ENCODE measurements around the gene QTRT2. TPM values are rescaled to one million over a fixed set of nuclear protein-coding genes. Genes with fewer than 3 reads are reported as not detected.

The QTRT2 gene
- total RNA-seq, 2 donors from 2014 or later: 19.5 to 22.2 TPM

GRCh38 chr3:114068336-114068735, 11.8 kb downstream of the QTRT2 start:
- intact Hi-C loops (cut with DNase I, micrococcal nuclease): no loop called here
- ATAC-seq (no peak), DNase-seq (no peak)

GRCh38 chr3:114071786-114072185, 15.2 kb downstream of the QTRT2 start:
- intact Hi-C loops (cut with DNase I, micrococcal nuclease): no loop called here
- no peak for ATAC-seq
- no peak for DNase-seq

GRCh38 chr3:114076711-114077110, 20.2 kb downstream of the QTRT2 start:
- intact Hi-C loops (cut with DNase I, micrococcal nuclease): no loop called here
- DNase-seq (no peak), ATAC-seq (no peak)

- intact Hi-C loops (cut with DNase I, micrococcal nuclease): no loop called here
- DNase-seq (no peak), ATAC-seq (no peak)
Measured at GRCh38 chr3:114078126-114078525, 21.6 kb downstream of the QTRT2 start.

- ATAC-seq: no peak
- intact Hi-C loops (cut with DNase I, micrococcal nuclease): no loop called here
- DNase-seq: no peak
Measured at GRCh38 chr3:114079761-114080160, 23.2 kb downstream of the QTRT2 start.

- DNase-seq: no peak
- intact Hi-C loops (cut with DNase I, micrococcal nuclease): no loop called here
- ATAC-seq: no peak
Measured at GRCh38 chr3:114080201-114080600, 23.7 kb downstream of the QTRT2 start.

- ATAC-seq: no peak
- intact Hi-C loops (cut with DNase I, micrococcal nuclease): no loop called here
- no peak for DNase-seq
Measured at GRCh38 chr3:114081037-114081436, 24.5 kb downstream of the QTRT2 start.

GRCh38 chr3:114083112-114083511, 26.6 kb downstream of the QTRT2 start:
- ATAC-seq: no peak
- intact Hi-C loops (cut with DNase I, micrococcal nuclease): no loop called here
- no peak for DNase-seq

- DNase-seq (no peak), ATAC-seq (no peak)
- intact Hi-C loops (cut with DNase I, micrococcal nuclease): no loop called here
Measured at GRCh38 chr3:114086356-114086755, 29.8 kb downstream of the QTRT2 start.

- DNase-seq (no peak), ATAC-seq (no peak)
- intact Hi-C loops (cut with DNase I, micrococcal nuclease): no loop called here
Measured at GRCh38 chr3:114089675-114090074, 33.1 kb downstream of the QTRT2 start.

- DNase-seq: no peak
- intact Hi-C loops (cut with DNase I, micrococcal nuclease): no loop called here
- ATAC-seq: no peak
Measured at GRCh38 chr3:114092151-114093015, 35.8 kb downstream of the QTRT2 start.

GRCh38 chr3:114093016-114093380, 36.5 kb downstream of the QTRT2 start:
- ATAC-seq (no peak), DNase-seq (no peak)
- intact Hi-C loops (cut with DNase I, micrococcal nuclease): no loop called here

- DNase-seq (peak in 1 of 2 donors; percentile 11), ATAC-seq (no peak)
- intact Hi-C loops (cut with DNase I, micrococcal nuclease): no loop called here
Measured at GRCh38 chr3:114093596-114093995, 37.1 kb downstream of the QTRT2 start.

GRCh38 chr3:114095796-114096195, 39.3 kb downstream of the QTRT2 start:
- DNase-seq (no peak), ATAC-seq (no peak)
- intact Hi-C loops (cut with DNase I, micrococcal nuclease): no loop called here

- DNase-seq (no peak), ATAC-seq (no peak)
- intact Hi-C loops (cut with DNase I, micrococcal nuclease): no loop called here
Measured at GRCh38 chr3:114101101-114101500, 44.6 kb downstream of the QTRT2 start.

GRCh38 chr3:114103181-114103580, 46.6 kb downstream of the QTRT2 start:
- ATAC-seq (no peak), DNase-seq (no peak)
- intact Hi-C loops (cut with DNase I, micrococcal nuclease): no loop called here

- ATAC-seq: no peak
- intact Hi-C loops (cut with DNase I, micrococcal nuclease): no loop called here
Measured at GRCh38 chr3:114103858-114104257, 47.3 kb downstream of the QTRT2 start.

GRCh38 chr3:114104414-114104813, 47.9 kb downstream of the QTRT2 start:
- DNase-seq (no peak), ATAC-seq (no peak)
- intact Hi-C loops (cut with DNase I, micrococcal nuclease): no loop called here

More at GRCh38 chr3:114103858-114104257, 47.3 kb downstream of the QTRT2 start:
- no peak for DNase-seq

- no peak for ATAC-seq
- intact Hi-C loops (cut with DNase I, micrococcal nuclease): no loop called here
- DNase-seq: no peak
Measured at GRCh38 chr3:114108137-114108536, 51.6 kb downstream of the QTRT2 start.

GRCh38 chr3:114110439-114110838, 53.9 kb downstream of the QTRT2 start:
- no peak for ATAC-seq
- intact Hi-C loops (cut with DNase I, micrococcal nuclease): no loop called here

More at GRCh38 chr3:114110439-114110838, 53.9 kb downstream of the QTRT2 start:
- no peak for DNase-seq
